ENCODE data around the gene FMN1.

DNA sequence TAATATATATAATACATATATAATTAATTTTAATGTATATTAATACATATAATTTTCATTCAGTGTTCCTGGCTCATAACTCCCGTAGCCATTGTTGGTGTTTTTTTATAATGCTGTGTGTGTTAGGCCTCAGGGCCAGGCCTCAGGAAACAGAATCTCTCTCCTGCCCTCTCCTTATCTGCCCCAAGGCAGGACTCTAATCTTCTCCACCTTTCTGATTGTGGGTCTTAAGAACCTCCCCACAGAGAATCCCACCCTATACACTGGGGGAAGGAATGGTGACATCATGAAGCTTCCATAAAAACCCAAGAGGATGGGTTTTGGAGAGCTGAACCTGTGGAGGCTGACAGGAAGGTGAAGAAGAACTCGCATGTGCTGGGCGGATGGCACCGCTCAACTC, 4.0 kb upstream of the FMN1 start:
- TF ChIP-seq NFIC (IDR thresholded peaks at IDR 0.05) (no peak), YY1 (IDR thresholded peaks at IDR 0.05; ENCODE audit: low read depth) (no peak), TAF1 (IDR thresholded peaks at IDR 0.05; ENCODE audit: low read depth) (no peak), EP300 (IDR thresholded peaks at IDR 0.05; ENCODE audit: borderline replicate concordance) (no peak), REST (IDR thresholded peaks at IDR 0.05; ENCODE audit: low read depth) (no peak)
- TF ChIP-seq, protein P1, sequence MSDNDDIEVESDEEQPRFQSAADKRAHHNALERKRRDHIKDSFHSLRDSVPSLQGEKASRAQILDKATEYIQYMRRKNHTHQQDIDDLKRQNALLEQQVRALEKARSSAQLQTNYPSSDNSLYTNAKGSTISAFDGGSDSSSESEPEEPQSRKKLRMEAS (IDR thresholded peaks at IDR 0.05) = no peak

All from Ishikawa (cell line).